GM23338 (cell line): ENCODE results near the gene STIP1. TPM values are rescaled to one million over a fixed set of nuclear protein-coding genes. Genes with fewer than 3 reads are reported as not detected.
A peak's percentile ranks its signal among the peaks of the same experiment; 100 is the strongest.

ENCODE experiments used
- ATAC-seq: fragments of 200-7000 bp; cut with Tn5 transposase; 3 replicates; pipeline ENCODE4 v1.9.1; 2020
- DNase-seq: peaks from one replicate; pipeline ENCODE4 v3.0.0-alpha.2; 2015; ENCODE audit warnings: low spot score
- H2AFZ ChIP-seq: fragments of 200-600 bp; sonication (generic); 2 replicates; pipeline ENCODE4 v1.8.0; 2016; ENCODE audit warnings: antibody characterized with exemption, mild to moderate bottlenecking, moderate library complexity
- H3F3A ChIP-seq: fragments of 200-600 bp; sonication (generic); replicated peaks from 2 replicates; pipeline ENCODE4 v1.8.0; 2017; ENCODE audit warnings: antibody characterized with exemption, mixed run types, low read depth
- H3K27ac ChIP-seq: fragments of 200-600 bp; sonication (generic); 2 replicates; pipeline ENCODE4 v1.6.1; 2016; ENCODE audit warnings: low read depth
- H3K27me3 ChIP-seq: fragments of 200-600 bp; sonication (generic); 2 replicates; pipeline ENCODE4 v1.8.0; 2016; ENCODE audit warnings: mild to moderate bottlenecking, mixed run types, moderate library complexity; ENCODE audit not compliant: insufficient read depth
- H3K36me3 ChIP-seq: fragments of 200-600 bp; sonication (generic); 2 replicates; pipeline ENCODE4 v1.8.0; 2016; ENCODE audit warnings: mild to moderate bottlenecking; ENCODE audit not compliant: insufficient read depth
- H3K4me1 ChIP-seq: fragments of 200-600 bp; sonication (generic); 2 replicates; pipeline ENCODE4 v1.8.0; 2016; ENCODE audit warnings: mild to moderate bottlenecking, moderate library complexity; ENCODE audit not compliant: insufficient read depth
- H3K4me2 ChIP-seq: fragments of 200-600 bp; sonication (generic); 2 replicates; pipeline ENCODE4 v1.7.1; 2017; ENCODE audit warnings: mixed run types
- H3K4me3 ChIP-seq: fragments of 200-600 bp; sonication (generic); 2 replicates; pipeline ENCODE4 v1.6.1; 2016; ENCODE audit warnings: mixed run types
- H3K79me2 ChIP-seq: fragments of 200-600 bp; sonication (generic); replicated peaks from 2 replicates; pipeline ENCODE4 v1.8.0; 2017; ENCODE audit warnings: mild to moderate bottlenecking; ENCODE audit not compliant: insufficient read depth
- H3K9me2 ChIP-seq: fragments of 200-600 bp; sonication (generic); 2 replicates; pipeline ENCODE4 v1.8.0; 2017; ENCODE audit not compliant: insufficient read depth
- H4K20me1 ChIP-seq: fragments of 200-600 bp; sonication (generic); replicated peaks from 2 replicates; pipeline ENCODE4 v1.8.0; 2017; ENCODE audit warnings: mild to moderate bottlenecking; ENCODE audit not compliant: insufficient read depth
- H3K27ac Mint-ChIP-seq: 2 replicates; pipeline ENCODE4 v1.8.0; 2020; ENCODE audit warnings: inconsistent platforms, mild to moderate bottlenecking, moderate library complexity, mixed read lengths
- H3K27me3 Mint-ChIP-seq: 3 replicates; pipeline ENCODE4 v1.8.0; 2022; ENCODE audit warnings: low read depth, mild to moderate bottlenecking, moderate library complexity, mixed read lengths, inconsistent platforms; ENCODE audit not compliant: insufficient read depth, poor library complexity
- H3K36me3 Mint-ChIP-seq: 3 replicates; pipeline ENCODE4 v1.8.0; 2021; ENCODE audit warnings: low read depth, mild to moderate bottlenecking, inconsistent platforms, moderate library complexity, mixed read lengths
- H3K4me1 Mint-ChIP-seq: 3 replicates; pipeline ENCODE4 v1.8.0; 2020; ENCODE audit warnings: mild to moderate bottlenecking, inconsistent platforms, mixed read lengths
- H3K4me3 Mint-ChIP-seq: 3 replicates; pipeline ENCODE4 v1.8.0; 2021; ENCODE audit warnings: moderate library complexity, mild to moderate bottlenecking, inconsistent platforms, mixed read lengths
- H3K9me3 Mint-ChIP-seq: 3 replicates; pipeline ENCODE4 v1.8.0; 2020; ENCODE audit warnings: moderate library complexity, mild to moderate bottlenecking, inconsistent platforms, mixed read lengths
- CTCF ChIP-seq, 2 experiments: fragments of 200-600 bp in 1 of 2; sonication (generic) in 1 of 2; conservative IDR thresholded peaks; 2 replicates each; pipeline versions ENCODE4 v1.5.1 to v1.6.1; 2016 to 2017; ENCODE audit warnings: antibody characterized with exemption in 2 of 2, low read depth in 2 of 2, mild to moderate bottlenecking in 2 of 2, moderate library complexity in 1 of 2
- EZH2 ChIP-seq: fragments of 200-600 bp; sonication (generic); IDR thresholded peaks from one replicate; pipeline ENCODE4 v1.8.0; 2017; ENCODE audit warnings: antibody characterized with exemption, mild to moderate bottlenecking, low read depth; ENCODE audit not compliant: unreplicated experiment
- EZH2phosphoT487 ChIP-seq: fragments of 200-600 bp; sonication (generic); IDR thresholded peaks from one replicate; pipeline ENCODE4 v1.8.1; 2018; ENCODE audit warnings: antibody characterized with exemption; ENCODE audit not compliant: unreplicated experiment
- NANOG ChIP-seq: IDR thresholded peaks from 2 replicates; pipeline ENCODE4 v1.6.1; 2016; ENCODE audit warnings: antibody characterized with exemption, borderline replicate concordance
- POLR2AphosphoS5 ChIP-seq: IDR thresholded peaks from 2 replicates; pipeline ENCODE4 v1.6.1; 2016; ENCODE audit warnings: antibody characterized with exemption, low read depth
- STAT1 ChIP-seq: IDR thresholded peaks from one replicate; pipeline ENCODE4 v1.6.1; 2016; ENCODE audit warnings: antibody characterized with exemption; ENCODE audit not compliant: unreplicated experiment
- ZNF114 ChIP-seq: fragments of 250-450 bp; sonication (Bioruptor Pico); IDR thresholded peaks from 2 replicates; pipeline ENCODE4 v1.5.0; 2020; ENCODE audit warnings: mild to moderate bottlenecking, moderate library complexity
- ZNF462 ChIP-seq: fragments of 250-450 bp; sonication (Bioruptor Pico); IDR thresholded peaks from 2 replicates; pipeline ENCODE4 v1.5.0; 2020; ENCODE audit warnings: mild to moderate bottlenecking, moderate library complexity
- polyA plus RNA-seq: library from polyadenylated mRNA; unstranded; fragments of >200 nt; fragmentation: Nextera tagmentation; extraction: Ambion mirVana; gene quantifications from 2 replicates; pipeline ENCODE4 v1.2.1, GENCODE V29; 2016
- total RNA-seq: library from RNA; depleted of rRNA; stranded (reverse); fragments of >200 nt; shearing (Covaris generic); gene quantifications from 2 replicates; pipeline ENCODE4 v1.2.3, GENCODE V29; 2014
- TF ChIP-seq, protein P1 (sequence below): IDR thresholded peaks from one replicate; pipeline ENCODE4 v1.6.1; 2018; ENCODE audit warnings: antibody characterized with exemption; ENCODE audit not compliant: unreplicated experiment
- TF ChIP-seq, protein P2 (sequence below): IDR thresholded peaks from 2 replicates; pipeline ENCODE4 v1.6.1; 2016; ENCODE audit warnings: antibody characterized with exemption

Gene STIP1
- total and polyA plus RNA-seq, 2 experiments from 2014 or later, result 213 to 351 TPM

DNA sequence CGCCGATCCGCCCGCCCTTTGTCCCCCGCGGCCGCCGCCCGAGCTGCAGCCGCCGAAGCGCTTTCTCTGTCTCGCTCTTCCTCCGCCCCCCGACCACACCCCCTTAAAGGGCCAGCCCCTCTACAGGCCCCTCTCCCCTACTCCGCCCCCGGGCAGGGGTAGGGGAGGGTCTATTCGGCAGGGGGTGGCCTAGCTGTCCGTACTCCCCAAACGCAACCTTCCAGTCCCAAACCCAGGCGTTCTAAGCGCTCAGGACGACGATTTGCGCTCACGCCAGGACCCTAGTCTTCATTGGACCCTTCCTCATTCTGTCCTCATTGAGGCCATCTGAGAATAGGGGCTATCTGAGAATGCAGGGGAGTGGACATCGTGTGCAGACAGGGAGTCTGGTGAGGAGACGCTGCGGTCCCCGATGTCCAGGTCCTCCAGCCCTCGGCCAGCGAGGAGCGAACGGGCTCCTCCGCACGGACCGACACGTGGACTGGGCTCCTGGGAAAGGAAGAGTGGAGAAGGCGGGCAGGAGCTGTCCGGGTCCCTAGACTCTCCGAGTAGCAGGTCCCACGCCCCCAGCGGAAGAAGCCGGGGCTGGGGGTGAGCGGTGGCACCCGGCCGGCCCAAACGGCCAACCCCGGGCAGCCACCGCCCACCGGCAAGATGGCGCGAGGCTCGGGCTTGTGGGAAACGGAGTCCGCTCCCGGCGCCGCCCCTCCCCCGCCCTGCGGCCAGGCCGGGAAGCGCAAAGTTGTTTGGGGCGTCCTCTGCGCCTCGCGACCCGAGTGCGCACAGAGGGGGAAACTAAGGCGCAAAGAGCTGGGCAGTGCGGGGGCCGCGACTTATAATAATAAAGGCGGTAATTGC, 61.1 kb downstream of the STIP1 start, which contains the start of gene PPP1R14B:
TSS of gene PPP1R14B (minus strand) at position 73 of the 858 bp plus-strand sequence. CDS start 270 bp downstream, outside the sequence.
- Mint-ChIP-seq H3K27ac (peak within 1 kb of the TSS; percentile 95), H3K36me3 (peaks cover 17% of the 10 kb centered on the region), H3K4me3 (peak within 1 kb of the TSS; percentile 88), H3K9me3 (no peaks in the 10 kb centered on the region), H3K4me1 (peaks cover 47% of the 10 kb centered on the region), H3K27me3 (peaks cover 38% of the 10 kb centered on the region)
- DNase-seq (peak; percentile 95), ATAC-seq (peak; percentile 48)
- Histone ChIP-seq H3F3A (peaks cover 51% of the 10 kb centered on the region), H3K27me3 (no peaks in the 10 kb centered on the region), H2AFZ (peak within 1 kb of the TSS; percentile 88), H3K4me2 (peak within 1 kb of the TSS; percentile 100), H3K9me2 (no peaks in the 10 kb centered on the region), H3K36me3 (no peaks in the 10 kb centered on the region), H3K4me3 (peak within 1 kb of the TSS; percentile 100), H3K79me2 (peaks cover 31% of the 10 kb centered on the region), H3K27ac (peak within 1 kb of the TSS; percentile 95), H4K20me1 (no peaks in the 10 kb centered on the region; the same call in 1 of the 2 replicates), H3K4me1 (peaks cover 44% of the 10 kb centered on the region)
- TF ChIP-seq ZNF462 (CRISPR knock-in tag) (no peak), CTCF (conservative IDR thresholded peaks at IDR 0.05; ENCODE audit: low read depth in 2 of 2) (no peak), NANOG (no peak), POLR2AphosphoS5 (peak; percentile 59), ZNF114 (no peak), EZH2 (no peak), STAT1 (no peak), EZH2phosphoT487 (no peak)
- TF ChIP-seq, protein P1, sequence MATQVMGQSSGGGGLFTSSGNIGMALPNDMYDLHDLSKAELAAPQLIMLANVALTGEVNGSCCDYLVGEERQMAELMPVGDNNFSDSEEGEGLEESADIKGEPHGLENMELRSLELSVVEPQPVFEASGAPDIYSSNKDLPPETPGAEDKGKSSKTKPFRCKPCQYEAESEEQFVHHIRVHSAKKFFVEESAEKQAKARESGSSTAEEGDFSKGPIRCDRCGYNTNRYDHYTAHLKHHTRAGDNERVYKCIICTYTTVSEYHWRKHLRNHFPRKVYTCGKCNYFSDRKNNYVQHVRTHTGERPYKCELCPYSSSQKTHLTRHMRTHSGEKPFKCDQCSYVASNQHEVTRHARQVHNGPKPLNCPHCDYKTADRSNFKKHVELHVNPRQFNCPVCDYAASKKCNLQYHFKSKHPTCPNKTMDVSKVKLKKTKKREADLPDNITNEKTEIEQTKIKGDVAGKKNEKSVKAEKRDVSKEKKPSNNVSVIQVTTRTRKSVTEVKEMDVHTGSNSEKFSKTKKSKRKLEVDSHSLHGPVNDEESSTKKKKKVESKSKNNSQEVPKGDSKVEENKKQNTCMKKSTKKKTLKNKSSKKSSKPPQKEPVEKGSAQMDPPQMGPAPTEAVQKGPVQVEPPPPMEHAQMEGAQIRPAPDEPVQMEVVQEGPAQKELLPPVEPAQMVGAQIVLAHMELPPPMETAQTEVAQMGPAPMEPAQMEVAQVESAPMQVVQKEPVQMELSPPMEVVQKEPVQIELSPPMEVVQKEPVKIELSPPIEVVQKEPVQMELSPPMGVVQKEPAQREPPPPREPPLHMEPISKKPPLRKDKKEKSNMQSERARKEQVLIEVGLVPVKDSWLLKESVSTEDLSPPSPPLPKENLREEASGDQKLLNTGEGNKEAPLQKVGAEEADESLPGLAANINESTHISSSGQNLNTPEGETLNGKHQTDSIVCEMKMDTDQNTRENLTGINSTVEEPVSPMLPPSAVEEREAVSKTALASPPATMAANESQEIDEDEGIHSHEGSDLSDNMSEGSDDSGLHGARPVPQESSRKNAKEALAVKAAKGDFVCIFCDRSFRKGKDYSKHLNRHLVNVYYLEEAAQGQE, result no peak
- TF ChIP-seq, protein P2, sequence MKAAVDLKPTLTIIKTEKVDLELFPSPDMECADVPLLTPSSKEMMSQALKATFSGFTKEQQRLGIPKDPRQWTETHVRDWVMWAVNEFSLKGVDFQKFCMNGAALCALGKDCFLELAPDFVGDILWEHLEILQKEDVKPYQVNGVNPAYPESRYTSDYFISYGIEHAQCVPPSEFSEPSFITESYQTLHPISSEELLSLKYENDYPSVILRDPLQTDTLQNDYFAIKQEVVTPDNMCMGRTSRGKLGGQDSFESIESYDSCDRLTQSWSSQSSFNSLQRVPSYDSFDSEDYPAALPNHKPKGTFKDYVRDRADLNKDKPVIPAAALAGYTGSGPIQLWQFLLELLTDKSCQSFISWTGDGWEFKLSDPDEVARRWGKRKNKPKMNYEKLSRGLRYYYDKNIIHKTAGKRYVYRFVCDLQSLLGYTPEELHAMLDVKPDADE, result 0 out of 2 replicates have a peak, but pooled peaks have one; percentile 63
